ENCODE measurements around the gene EPHA6.

DNA sequence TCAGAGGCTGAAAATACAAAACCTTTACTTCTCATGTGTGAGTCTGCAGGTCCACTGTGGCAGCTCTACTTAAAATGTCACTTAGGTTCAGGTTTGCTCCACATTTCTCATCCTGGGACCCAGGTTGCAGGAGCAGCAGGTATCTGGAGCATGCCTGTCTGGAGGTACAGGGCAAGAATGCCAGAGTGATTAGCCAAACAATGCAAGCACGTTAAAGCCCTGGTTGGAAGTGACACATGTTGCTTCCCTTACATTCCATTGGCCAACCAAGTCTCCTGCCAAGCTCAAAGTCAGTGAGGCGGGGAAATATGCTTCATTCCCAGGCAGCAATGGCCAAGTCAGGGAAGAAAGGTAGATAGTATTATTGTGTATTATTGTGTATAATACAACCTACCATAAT, 873.3 kb downstream of the EPHA6 start:
- TF ChIP-seq CTCF (conservative IDR thresholded peaks at IDR 0.05 in 1 of 2, IDR thresholded peaks at IDR 0.05 in 1 of 2; ENCODE audit: low read depth in 1 of 2, low read length in 2 of 2) (no peak), EZH2 (IDR thresholded peaks at IDR 0.05; ENCODE audit: low read length, missing control alignments) (no peak)
